NCI-H2227 treated with DMSO at 0.1 percent for 48 hours (cell line): ENCODE measurements around the gene KCTD5.

Source experiments
- DNase-seq: peaks from one replicate; lab custom pipeline; 2025; lab: John Stamatoyannopoulos, UW

The KCTD5 gene

GRCh38 chr16:2697401-2697948 lies 15.2 kb downstream of the KCTD5 start:
- no peak for DNase-seq

- DNase-seq: no peak
Observed at GRCh38 chr16:2698103-2698870, 16.0 kb downstream of the KCTD5 start.

GRCh38 chr16:2698965-2699750 lies 16.8 kb downstream of the KCTD5 start:
- DNase-seq: no peak

GRCh38 chr16:2699791-2700600 lies 17.7 kb downstream of the KCTD5 start:
- DNase-seq: no peak

GRCh38 chr16:2700786-2701185 lies 18.5 kb downstream of the KCTD5 start:
- no peak for DNase-seq

GRCh38 chr16:2701272-2701671 lies 18.9 kb downstream of the KCTD5 start:
- DNase-seq: no peak

GRCh38 chr16:2701713-2702437 lies 19.6 kb downstream of the KCTD5 start:
- DNase-seq: no peak

- DNase-seq: no peak
Observed at GRCh38 chr16:2702438-2702825, 20.1 kb downstream of the KCTD5 start.

GRCh38 chr16:2702871-2703745 lies 20.8 kb downstream of the KCTD5 start:
- DNase-seq: no peak

GRCh38 chr16:2704166-2704982 lies 22.1 kb downstream of the KCTD5 start:
- DNase-seq: no peak

GRCh38 chr16:2704983-2705275 lies 22.6 kb downstream of the KCTD5 start:
- DNase-seq: no peak

- no peak for DNase-seq
Observed at GRCh38 chr16:2705351-2705750, 23.0 kb downstream of the KCTD5 start.

GRCh38 chr16:2706085-2706484 lies 23.8 kb downstream of the KCTD5 start:
- DNase-seq: no peak

- no peak for DNase-seq
Observed at GRCh38 chr16:2706611-2707311, 24.4 kb downstream of the KCTD5 start.

GRCh38 chr16:2707368-2708289 lies 25.3 kb downstream of the KCTD5 start:
- DNase-seq: no peak

GRCh38 chr16:2708290-2708639 lies 25.9 kb downstream of the KCTD5 start:
- no peak for DNase-seq

- no peak for DNase-seq
Observed at GRCh38 chr16:2708955-2709587, 26.7 kb downstream of the KCTD5 start.

GRCh38 chr16:2709588-2709984 lies 27.3 kb downstream of the KCTD5 start:
- no peak for DNase-seq
